Large intestine (tissue), 3 donors: ENCODE results near the gene ZNF397. TPM values are rescaled to one million over a fixed set of nuclear protein-coding genes. Genes with fewer than 3 reads are reported as not detected.
"Not testable (repeated sequence)": the region's sequence is repeated elsewhere in the genome, so short reads cannot be mapped to it uniquely, and the experiment has no call there.

Experiments
- DNase-seq, 2 donors: peaks; one replicate each; pipeline versions ENCODE4 v3.0.0 to v3.0.0-alpha.2; 2013
- H3K27ac ChIP-seq: one replicate; pipeline ENCODE4 v1.5.1; 2013; ENCODE audit warnings: low read length
- H3K27me3 ChIP-seq: 2 replicates; pipeline ENCODE4 v1.6.1; 2013; ENCODE audit warnings: low read length; ENCODE audit not compliant: control insufficient read depth, insufficient read depth
- H3K36me3 ChIP-seq: 2 replicates; pipeline ENCODE4 v1.6.1; 2013; ENCODE audit warnings: low read length; ENCODE audit not compliant: control insufficient read depth, insufficient read depth
- H3K4me1 ChIP-seq: one replicate; pipeline ENCODE4 v1.6.1; 2013; ENCODE audit warnings: low read length; ENCODE audit not compliant: control insufficient read depth, insufficient read depth
- H3K4me3 ChIP-seq: one replicate; pipeline ENCODE4 v1.5.1; 2013; ENCODE audit warnings: low read length
- H3K9me3 ChIP-seq: one replicate; pipeline ENCODE4 v1.6.1; 2013; ENCODE audit warnings: mild to moderate bottlenecking, low read depth, low read length, moderate library complexity; ENCODE audit not compliant: control insufficient read depth
- WGBS: methylation state at CpG from one replicate; pipeline ENCODE4 v1.1.5; 2013; ENCODE audit warnings: low lambda C conversion rate; ENCODE audit not compliant: insufficient coverage; 5-methylcytosine and 5-hydroxymethylcytosine counted together
- polyA plus RNA-seq: library from polyadenylated mRNA; unstranded; fragments of 120-200 nt; gene quantifications from one replicate; pipeline ENCODE4 v1.2.1, GENCODE V29; 2013

The ZNF397 gene
- polyA plus RNA-seq, 1 donor, result 43.5 TPM

GRCh38 chr18:35215026-35215425 is 25.8 kb upstream of the ZNF397 start:
- no peaks in the 10 kb centered on the region for H3K27me3 ChIP-seq
- no peaks in the 10 kb centered on the region for H3K4me1 ChIP-seq
- no peak for DNase-seq
- no peaks in the 10 kb centered on the region for H3K9me3 ChIP-seq
- H3K36me3 ChIP-seq, result no peaks in the 10 kb centered on the region
- H3K4me3 ChIP-seq, result no peak overlapping the region
- 100% methylated on average over 1 of the region's 1 CpG for whole genome bisulfite sequencing
- no peak overlapping the region for H3K27ac ChIP-seq

- not testable (repeated sequence) for H3K4me1 ChIP-seq
- 83% methylated on average over 2 of the region's 10 CpGs for WGBS
Measured at GRCh38 chr18:35216611-35217010, 24.2 kb upstream of the ZNF397 start.

GRCh38 chr18:35219331-35219730 is 21.5 kb upstream of the ZNF397 start:
- WGBS, result 67% methylated on average over 1 of the region's 4 CpGs
- DNase-seq, H3K4me3 ChIP-seq, H3K27me3 ChIP-seq, H3K9me3 ChIP-seq, H3K36me3 ChIP-seq, H3K4me1 ChIP-seq, H3K27ac ChIP-seq: not testable (repeated sequence)

More at GRCh38 chr18:35216611-35217010, 24.2 kb upstream of the ZNF397 start:
- H3K36me3 ChIP-seq, H3K9me3 ChIP-seq, H3K27ac ChIP-seq, H3K27me3 ChIP-seq, H3K4me3 ChIP-seq, DNase-seq: not testable (repeated sequence)

GRCh38 chr18:35220424-35220823 is 20.4 kb upstream of the ZNF397 start:
- Histone ChIP-seq H3K4me3 (no peak overlapping the region), H3K4me1 (no peaks in the 10 kb centered on the region), H3K27ac (no peak overlapping the region), H3K9me3 (no peaks in the 10 kb centered on the region), H3K27me3 (no peaks in the 10 kb centered on the region), H3K36me3 (no peaks in the 10 kb centered on the region)
- peak in 1 of 2 donors; percentile 34 for DNase-seq
- WGBS, result 80% methylated on average over 1 of the region's 6 CpGs

- DNase-seq, result no peak
- Histone ChIP-seq H3K36me3 (no peaks in the 10 kb centered on the region), H3K4me3 (no peak overlapping the region), H3K27me3 (no peaks in the 10 kb centered on the region), H3K27ac (no peak overlapping the region), H3K9me3 (no peaks in the 10 kb centered on the region), H3K4me1 (no peaks in the 10 kb centered on the region)
- WGBS, result no CpG with 5 or more reads among the region's 3 CpGs
Measured at GRCh38 chr18:35223797-35224196, 17.0 kb upstream of the ZNF397 start.

- Histone ChIP-seq H3K27me3 (no peaks in the 10 kb centered on the region), H3K4me3 (no peak overlapping the region), H3K27ac (no peak overlapping the region), H3K4me1 (no peaks in the 10 kb centered on the region), H3K36me3 (no peaks in the 10 kb centered on the region), H3K9me3 (no peaks in the 10 kb centered on the region)
- no peak for DNase-seq
- no CpG with 5 or more reads among the region's 1 CpG for WGBS
Measured at GRCh38 chr18:35227254-35227653, 13.6 kb upstream of the ZNF397 start.

DNA sequence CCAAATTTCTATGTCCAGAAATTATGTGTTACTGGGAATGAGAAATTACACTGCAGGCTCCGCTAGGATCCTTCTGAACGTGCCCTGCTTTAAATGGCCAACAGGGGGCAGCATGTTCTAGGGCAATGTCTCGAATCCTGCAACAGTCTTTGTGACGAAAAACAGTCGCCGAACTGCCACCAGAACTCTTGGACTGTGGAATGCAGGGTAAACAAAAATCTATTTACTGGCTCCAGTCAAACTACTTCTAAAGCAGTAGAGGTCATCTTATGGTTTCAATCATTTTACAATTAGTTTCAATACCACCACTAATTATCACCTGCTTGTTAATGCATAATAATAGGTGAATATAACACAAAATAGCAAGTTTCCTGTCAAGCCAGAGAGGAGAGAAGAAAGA is 9.8 kb upstream of the ZNF397 start:
- no peaks in the 10 kb centered on the region for H3K27me3 ChIP-seq
- H3K4me3 ChIP-seq, result no peak overlapping the region
- no peaks in the 10 kb centered on the region for H3K36me3 ChIP-seq
- no CpG with 5 or more reads among the region's 6 CpGs for WGBS
- H3K27ac ChIP-seq, result no peak overlapping the region
- H3K4me1 ChIP-seq, result no peaks in the 10 kb centered on the region
- H3K9me3 ChIP-seq, result no peaks in the 10 kb centered on the region
- peak; percentile 65 to 67 for DNase-seq

- WGBS, result no CpG with 5 or more reads among the region's 1 CpG
- Histone ChIP-seq H3K9me3 (no peaks in the 10 kb centered on the region), H3K27me3 (no peaks in the 10 kb centered on the region), H3K27ac (no peak overlapping the region), H3K4me1 (no peaks in the 10 kb centered on the region), H3K4me3 (no peak overlapping the region), H3K36me3 (no peaks in the 10 kb centered on the region)
- no peak for DNase-seq
Measured at GRCh38 chr18:35236571-35237363, 4.1 kb upstream of the ZNF397 start.

DNA sequence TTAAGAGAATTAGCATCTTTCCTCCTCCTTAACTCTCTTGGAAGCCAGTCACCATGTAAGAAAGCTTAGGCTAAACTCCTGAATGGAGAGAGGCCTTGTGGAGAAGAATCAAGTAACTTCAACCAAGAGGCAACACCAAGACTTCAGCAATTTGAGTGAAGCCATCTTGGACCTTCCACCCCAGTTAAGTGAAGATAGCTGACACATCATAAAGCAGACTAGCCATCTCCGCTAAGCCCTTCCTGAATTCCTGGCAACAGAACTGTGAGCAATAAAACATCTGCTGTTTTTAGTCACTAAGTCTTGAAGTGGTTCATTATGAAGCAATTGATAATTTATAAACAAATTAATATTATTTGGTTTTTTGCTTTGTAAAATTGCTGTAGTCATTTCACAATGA is 1.5 kb upstream of the ZNF397 start:
- Histone ChIP-seq H3K4me1 (no peaks in the 10 kb centered on the region), H3K4me3 (no peak overlapping the region), H3K27me3 (no peaks in the 10 kb centered on the region), H3K27ac (no peak overlapping the region), H3K9me3 (no peaks in the 10 kb centered on the region), H3K36me3 (peaks cover 18% of the 10 kb centered on the region)
- no CpG with 5 or more reads among the region's 1 CpG for WGBS
- DNase-seq, result no peak

DNA sequence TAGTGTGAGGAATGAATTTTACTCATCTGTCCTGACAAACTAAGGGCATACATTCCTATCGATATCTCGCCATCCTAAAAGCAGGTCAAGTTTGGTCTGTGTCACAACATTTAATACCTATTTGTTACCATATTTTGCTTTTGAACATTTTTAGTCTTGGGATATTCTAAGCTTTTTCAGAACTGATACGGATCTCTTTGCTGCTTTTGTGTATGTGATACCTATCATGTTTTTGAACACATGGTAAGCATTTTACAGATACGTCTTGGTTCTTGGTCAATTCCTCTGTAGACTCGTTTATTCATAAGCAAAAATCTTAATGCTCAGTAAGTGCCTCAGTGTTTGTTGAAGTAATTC is 592 bp downstream of the ZNF397 start:
- 0% methylated on average over 2 of the region's 5 CpGs for WGBS
- Histone ChIP-seq H3K27ac (peak overlapping the region; percentile 71), H3K4me1 (no peaks in the 10 kb centered on the region), H3K36me3 (peaks cover 39% of the 10 kb centered on the region), H3K27me3 (no peaks in the 10 kb centered on the region), H3K9me3 (no peaks in the 10 kb centered on the region), H3K4me3 (peak overlapping the region; percentile 57)
- DNase-seq, result no peak

DNA sequence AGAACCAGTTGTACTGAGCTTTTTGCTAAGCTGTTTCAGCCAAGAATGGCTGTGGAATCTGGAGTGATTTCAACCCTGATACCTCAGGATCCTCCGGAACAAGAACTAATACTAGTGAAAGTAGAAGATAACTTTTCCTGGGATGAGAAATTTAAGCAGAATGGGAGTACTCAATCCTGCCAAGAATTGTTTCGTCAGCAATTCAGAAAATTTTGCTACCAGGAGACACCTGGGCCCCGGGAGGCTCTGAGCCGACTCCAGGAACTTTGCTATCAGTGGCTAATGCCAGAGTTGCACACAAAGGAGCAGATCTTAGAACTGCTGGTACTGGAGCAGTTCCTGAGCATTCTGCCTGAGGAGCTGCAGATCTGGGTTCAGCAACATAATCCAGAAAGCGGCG is 1.6 kb downstream of the ZNF397 start:
- H3K4me1 ChIP-seq, result no peaks in the 10 kb centered on the region
- no peak overlapping the region for H3K27ac ChIP-seq
- DNase-seq, result no peak
- no peaks in the 10 kb centered on the region for H3K27me3 ChIP-seq
- H3K36me3 ChIP-seq, result peaks cover 49% of the 10 kb centered on the region
- H3K9me3 ChIP-seq, result no peaks in the 10 kb centered on the region
- H3K4me3 ChIP-seq, result no peak overlapping the region
- 100% methylated on average over 2 of the region's 6 CpGs for WGBS
